ENCODE data around the gene ANGPTL5. TPM values are rescaled to one million over a fixed set of nuclear protein-coding genes. Genes with fewer than 3 reads are reported as not detected.
A peak's percentile ranks its signal among the peaks of the same experiment; 100 is the strongest.

Gene ANGPTL5
- total RNA-seq, 2 experiments from 2014 or later, result not detected

DNA sequence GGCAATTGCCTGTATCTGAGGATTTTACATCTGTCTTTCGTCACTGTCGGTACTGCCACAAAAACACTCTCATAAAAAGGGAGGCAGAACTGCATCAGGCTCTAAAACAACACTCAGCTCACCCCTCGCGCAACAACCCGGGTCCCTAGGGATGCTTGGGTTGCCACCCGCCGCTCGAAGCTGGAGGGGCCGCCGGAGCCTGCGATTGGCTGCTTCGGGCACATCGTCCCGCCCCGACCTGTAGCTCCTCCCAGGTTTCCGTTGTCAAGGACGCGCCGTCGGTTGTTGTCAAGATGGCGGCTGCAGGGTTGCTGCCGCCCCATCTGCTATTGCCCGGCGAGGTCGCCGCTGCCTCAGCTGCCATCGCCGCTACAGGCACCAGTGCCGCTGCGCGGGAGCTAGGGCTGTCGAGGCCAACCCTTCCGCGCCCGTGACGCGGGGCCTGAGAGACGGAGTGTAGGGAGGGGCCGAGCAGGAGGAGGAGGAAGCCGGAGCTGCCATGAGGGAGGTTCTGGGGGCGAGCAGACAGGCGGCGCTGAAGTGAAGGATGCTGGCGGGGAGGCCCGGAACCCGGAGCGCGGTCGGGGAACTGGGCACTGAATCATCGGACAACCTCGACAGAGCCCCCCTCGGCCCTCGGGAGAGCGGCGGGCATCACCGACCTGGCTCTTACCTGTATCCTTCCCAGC lies 1.4 kb downstream of the ANGPTL5 start, which contains the start of gene CEP126:
TSS of gene CEP126 (plus strand) at position 273 of the 689 bp plus-strand sequence. CDS start at position 548, 275 bp downstream.
- TF ChIP-seq, protein P1, sequence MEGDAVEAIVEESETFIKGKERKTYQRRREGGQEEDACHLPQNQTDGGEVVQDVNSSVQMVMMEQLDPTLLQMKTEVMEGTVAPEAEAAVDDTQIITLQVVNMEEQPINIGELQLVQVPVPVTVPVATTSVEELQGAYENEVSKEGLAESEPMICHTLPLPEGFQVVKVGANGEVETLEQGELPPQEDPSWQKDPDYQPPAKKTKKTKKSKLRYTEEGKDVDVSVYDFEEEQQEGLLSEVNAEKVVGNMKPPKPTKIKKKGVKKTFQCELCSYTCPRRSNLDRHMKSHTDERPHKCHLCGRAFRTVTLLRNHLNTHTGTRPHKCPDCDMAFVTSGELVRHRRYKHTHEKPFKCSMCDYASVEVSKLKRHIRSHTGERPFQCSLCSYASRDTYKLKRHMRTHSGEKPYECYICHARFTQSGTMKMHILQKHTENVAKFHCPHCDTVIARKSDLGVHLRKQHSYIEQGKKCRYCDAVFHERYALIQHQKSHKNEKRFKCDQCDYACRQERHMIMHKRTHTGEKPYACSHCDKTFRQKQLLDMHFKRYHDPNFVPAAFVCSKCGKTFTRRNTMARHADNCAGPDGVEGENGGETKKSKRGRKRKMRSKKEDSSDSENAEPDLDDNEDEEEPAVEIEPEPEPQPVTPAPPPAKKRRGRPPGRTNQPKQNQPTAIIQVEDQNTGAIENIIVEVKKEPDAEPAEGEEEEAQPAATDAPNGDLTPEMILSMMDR (IDR thresholded peaks at IDR 0.05), result peak; percentile 17
- DNase-seq (peak; percentile 96), ATAC-seq (peak; percentile 97)
- H3K27ac Mint-ChIP-seq, result peak within 1 kb of the TSS; percentile 87
- peaks cover 18% of the 10 kb centered on the region for H3K4me1 Mint-ChIP-seq (ENCODE audit: low read depth)
- H3K9me3 Mint-ChIP-seq, result no peaks in the 10 kb centered on the region
- ChIA-PET POLR2A (no interaction called here), CTCF (interaction anchor here (0.8 to 1.2 kb wide), 7 partner anchors 10 to 699 kb away, joined by 3 to 7 read pairs (median 3); no protein-coding TSS in a partner anchor)
- peak within 1 kb of the TSS; percentile 89 for H3K4me3 Mint-ChIP-seq
- peaks cover 4% of the 10 kb centered on the region for H3K27me3 Mint-ChIP-seq
- intact Hi-C loops (cut with micrococcal nuclease), result loop anchor here (10.0 kb wide), 1 partner anchor 90 kb away; no protein-coding TSS in a partner anchor
- no peaks in the 10 kb centered on the region for H3K36me3 Mint-ChIP-seq (ENCODE audit: low read depth)

DNA sequence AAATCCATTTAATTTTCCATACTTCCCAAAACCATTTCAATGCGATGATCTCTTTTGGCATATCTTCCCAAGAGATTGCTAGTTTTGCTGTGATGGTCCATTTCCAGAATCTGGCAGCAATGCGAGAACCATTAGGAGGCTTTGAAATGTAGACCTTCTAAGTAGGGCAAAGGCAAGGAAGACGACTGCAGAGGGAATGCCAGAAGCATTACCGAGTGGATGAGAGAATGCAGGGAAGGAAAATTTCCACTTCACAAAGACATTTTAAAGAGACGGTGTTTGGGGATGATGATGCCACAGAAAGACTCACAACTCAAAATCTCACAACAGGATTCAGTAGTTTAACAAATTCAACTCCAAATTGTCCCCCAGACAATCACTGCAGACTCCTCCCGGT lies 2.0 kb downstream of the ANGPTL5 start:
- H3K36me3 Mint-ChIP-seq (ENCODE audit: low read depth), result no peaks in the 10 kb centered on the region
- ATAC-seq, result no peak
- POLR2A ChIA-PET, result no interaction called here
- H3K4me1 Mint-ChIP-seq (ENCODE audit: low read depth), result peaks cover 18% of the 10 kb centered on the region
- intact Hi-C loops (cut with micrococcal nuclease), result loop anchor here (10.0 kb wide), 1 partner anchor 90 kb away; no protein-coding TSS in a partner anchor
- CTCF ChIA-PET, result interaction anchor here (0.8 to 1.2 kb wide), 7 partner anchors 10 to 699 kb away, joined by 3 to 7 read pairs (median 3); no protein-coding TSS in a partner anchor
- H3K4me3 Mint-ChIP-seq, result peak overlapping the region; percentile 89
- H3K9me3 Mint-ChIP-seq, result no peaks in the 10 kb centered on the region
- no peak for DNase-seq
- TF ChIP-seq, protein P1 (IDR thresholded peaks at IDR 0.05), result no peak
- H3K27ac Mint-ChIP-seq, result no peak overlapping the region
- H3K27me3 Mint-ChIP-seq, result peaks cover 4% of the 10 kb centered on the region

DNA sequence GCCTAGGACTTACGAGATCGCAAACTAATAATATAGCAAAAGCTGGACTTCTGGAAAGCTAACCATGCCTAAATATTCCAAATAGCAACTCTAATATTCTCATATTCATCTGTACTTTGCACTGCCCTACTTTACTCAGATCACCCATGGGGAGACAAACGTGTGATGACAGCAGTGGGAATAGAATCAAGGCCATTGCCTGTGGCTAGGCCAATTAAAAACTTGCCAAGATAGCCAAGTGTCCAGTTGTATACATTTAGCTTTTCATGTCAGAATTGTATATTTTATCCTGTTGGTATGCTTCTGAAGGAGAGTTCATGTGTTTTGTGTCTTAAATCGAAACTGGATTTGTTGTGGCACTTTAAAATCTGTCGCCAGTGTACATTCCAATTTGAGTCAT lies 2.7 kb downstream of the ANGPTL5 start:
- ChIA-PET POLR2A (no interaction called here), CTCF (interaction anchor here (1.7 kb wide), 1 partner anchor 93 kb away, joined by 10 read pairs; no protein-coding TSS in a partner anchor)
- H3K27ac Mint-ChIP-seq, result no peak overlapping the region
- peaks cover 4% of the 10 kb centered on the region for H3K27me3 Mint-ChIP-seq
- intact Hi-C loops (cut with micrococcal nuclease), result loop anchor here (10.0 kb wide), 1 partner anchor 91 kb away; no protein-coding TSS in a partner anchor
- H3K4me3 Mint-ChIP-seq, result peak overlapping the region; percentile 89
- TF ChIP-seq, protein P1 (IDR thresholded peaks at IDR 0.05), result no peak
- no peak for ATAC-seq
- no peak for DNase-seq
- no peaks in the 10 kb centered on the region for H3K9me3 Mint-ChIP-seq
- H3K4me1 Mint-ChIP-seq (ENCODE audit: low read depth), result peaks cover 18% of the 10 kb centered on the region
- H3K36me3 Mint-ChIP-seq (ENCODE audit: low read depth), result no peaks in the 10 kb centered on the region

DNA sequence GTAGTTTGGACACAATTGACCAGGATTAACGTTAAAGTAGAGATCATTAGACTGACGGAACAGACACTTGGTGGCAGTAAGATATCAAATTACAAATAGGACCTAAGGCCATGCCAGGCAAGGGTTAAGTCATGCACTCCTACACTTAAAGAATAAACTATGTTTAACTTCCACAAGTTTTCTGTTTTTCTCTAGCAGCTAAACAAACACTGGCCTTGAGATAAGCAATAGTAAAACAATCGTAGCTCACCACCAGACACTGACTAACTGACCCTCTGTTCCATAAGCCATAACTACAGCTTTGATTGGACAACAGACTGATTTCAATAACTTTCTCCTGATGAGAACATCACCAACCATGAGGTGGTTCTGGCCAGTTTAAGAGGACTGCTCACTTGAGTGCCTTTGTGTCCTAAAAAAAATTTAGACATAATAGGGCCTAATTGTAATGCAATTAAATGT lies 3.5 kb downstream of the ANGPTL5 start:
- CTCF ChIA-PET, result interaction anchor here (1.7 kb wide), 1 partner anchor 94 kb away, joined by 10 read pairs; no protein-coding TSS in a partner anchor
- H3K9me3 Mint-ChIP-seq, result no peaks in the 10 kb centered on the region
- H3K4me1 Mint-ChIP-seq (ENCODE audit: low read depth), result peaks cover 18% of the 10 kb centered on the region
- no peak overlapping the region for H3K4me3 Mint-ChIP-seq
- DNase-seq, result no peak
- TF ChIP-seq, protein P1 (IDR thresholded peaks at IDR 0.05), result no peak
- no peak for ATAC-seq
- H3K36me3 Mint-ChIP-seq (ENCODE audit: low read depth), result no peaks in the 10 kb centered on the region
- no peak overlapping the region for H3K27ac Mint-ChIP-seq
- peaks cover 4% of the 10 kb centered on the region for H3K27me3 Mint-ChIP-seq
- POLR2A ChIA-PET, result interaction anchor here (0.6 kb wide), 1 partner anchor 28 kb away, joined by 3 read pairs; no protein-coding TSS in a partner anchor
- intact Hi-C loops (cut with micrococcal nuclease), result loop anchor here (10.0 kb wide), 1 partner anchor 92 kb away; no protein-coding TSS in a partner anchor

DNA sequence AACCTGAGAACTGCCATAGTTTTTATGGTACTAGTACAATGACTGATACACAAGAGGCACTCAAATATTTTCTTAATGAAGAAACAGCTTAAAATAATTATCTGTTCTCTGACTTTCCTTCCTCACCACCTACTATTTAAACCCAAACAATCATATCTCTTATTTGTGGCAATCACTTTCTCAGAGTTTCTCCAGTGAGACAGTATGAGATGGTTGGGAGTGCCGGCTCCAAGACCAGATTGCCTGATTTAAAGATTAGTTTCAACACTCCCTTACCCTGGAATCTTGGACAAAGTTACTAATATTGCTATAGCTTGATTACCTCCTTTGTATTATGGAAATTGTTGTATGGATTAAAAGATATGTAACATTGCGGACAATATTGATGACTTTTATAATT lies 7.2 kb downstream of the ANGPTL5 start:
- POLR2A ChIA-PET, result no interaction called here
- Mint-ChIP-seq H3K4me1 (ENCODE audit: low read depth) (peaks cover under 1% of the 10 kb centered on the region), H3K27ac (no peak overlapping the region), H3K4me3 (no peak overlapping the region), H3K27me3 (peaks cover 9% of the 10 kb centered on the region), H3K36me3 (ENCODE audit: low read depth) (no peaks in the 10 kb centered on the region), H3K9me3 (no peaks in the 10 kb centered on the region)
- intact Hi-C loops (cut with micrococcal nuclease), result no loop called here
- DNase-seq (no peak), ATAC-seq (no peak)
- CTCF ChIA-PET, result interaction anchor here (1.0 kb wide), 1 partner anchor 29 kb away, joined by 3 read pairs; no protein-coding TSS in a partner anchor
- TF ChIP-seq, protein P1 (IDR thresholded peaks at IDR 0.05), result no peak

Data from activated CD8-positive, alpha-beta T cell treated with anti-CD3 and anti-CD28 coated beads for 36 hours (primary cell).